ENCODE data around the gene FAM222A. TPM values are rescaled to one million over a fixed set of nuclear protein-coding genes. Genes with fewer than 3 reads are reported as not detected.

FAM222A gene
- total RNA-seq, 2 experiments from 2014 or later, result 0.76 to 1.0 TPM

DNA sequence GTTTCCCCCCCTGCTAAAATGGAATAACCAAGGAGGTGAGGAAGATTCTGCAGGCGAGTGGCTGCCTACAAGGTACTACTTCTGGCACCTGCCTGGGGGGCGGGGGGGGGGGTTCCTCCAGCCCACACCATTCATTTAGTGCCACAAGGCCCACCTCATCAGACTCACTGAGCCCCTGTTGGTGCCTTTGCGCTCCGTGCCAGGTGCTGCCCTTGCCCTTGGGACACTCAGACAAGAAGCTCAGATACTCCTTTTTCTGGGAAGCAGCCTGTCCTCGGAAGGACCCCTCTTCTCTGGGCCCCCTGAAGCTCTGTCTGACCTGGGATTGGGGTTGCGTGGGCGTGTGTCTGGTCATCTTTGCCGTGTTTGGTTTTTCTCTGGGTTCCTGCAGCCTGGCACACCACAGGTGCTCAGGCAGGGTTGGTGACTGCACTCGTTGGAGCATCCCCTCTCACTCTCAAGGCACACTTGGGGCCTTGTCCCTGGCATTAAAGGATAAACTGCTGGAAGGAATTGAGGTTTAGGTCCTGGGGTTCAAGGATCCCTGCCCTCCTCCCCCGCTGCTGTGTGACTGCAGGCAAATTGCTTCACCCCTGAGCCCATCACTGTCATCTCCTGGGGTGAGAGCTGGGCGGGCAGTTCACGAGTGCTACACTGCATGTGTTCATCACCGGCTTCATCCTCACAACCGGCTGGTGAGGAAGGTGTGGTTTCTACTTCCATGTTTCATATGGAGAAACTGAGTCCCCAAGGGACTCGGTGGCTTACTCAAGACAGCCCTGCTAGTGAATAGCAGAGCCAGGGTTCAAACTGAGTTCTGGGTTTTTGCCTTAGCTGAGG, 16.9 kb downstream of the FAM222A start:
- intact Hi-C loops (cut with micrococcal nuclease), result no loop called here
- no peak overlapping the region for H3K4me3 Mint-ChIP-seq
- no peaks in the 10 kb centered on the region for H3K9me3 Mint-ChIP-seq
- ATAC-seq (no peak), DNase-seq (no peak)
- POLR2A ChIA-PET, result no interaction called here
- H3K4me1 Mint-ChIP-seq (ENCODE audit: low read depth), result peaks cover 3% of the 10 kb centered on the region
- peaks cover 11% of the 10 kb centered on the region for H3K27me3 Mint-ChIP-seq
- TF ChIP-seq, protein P1, sequence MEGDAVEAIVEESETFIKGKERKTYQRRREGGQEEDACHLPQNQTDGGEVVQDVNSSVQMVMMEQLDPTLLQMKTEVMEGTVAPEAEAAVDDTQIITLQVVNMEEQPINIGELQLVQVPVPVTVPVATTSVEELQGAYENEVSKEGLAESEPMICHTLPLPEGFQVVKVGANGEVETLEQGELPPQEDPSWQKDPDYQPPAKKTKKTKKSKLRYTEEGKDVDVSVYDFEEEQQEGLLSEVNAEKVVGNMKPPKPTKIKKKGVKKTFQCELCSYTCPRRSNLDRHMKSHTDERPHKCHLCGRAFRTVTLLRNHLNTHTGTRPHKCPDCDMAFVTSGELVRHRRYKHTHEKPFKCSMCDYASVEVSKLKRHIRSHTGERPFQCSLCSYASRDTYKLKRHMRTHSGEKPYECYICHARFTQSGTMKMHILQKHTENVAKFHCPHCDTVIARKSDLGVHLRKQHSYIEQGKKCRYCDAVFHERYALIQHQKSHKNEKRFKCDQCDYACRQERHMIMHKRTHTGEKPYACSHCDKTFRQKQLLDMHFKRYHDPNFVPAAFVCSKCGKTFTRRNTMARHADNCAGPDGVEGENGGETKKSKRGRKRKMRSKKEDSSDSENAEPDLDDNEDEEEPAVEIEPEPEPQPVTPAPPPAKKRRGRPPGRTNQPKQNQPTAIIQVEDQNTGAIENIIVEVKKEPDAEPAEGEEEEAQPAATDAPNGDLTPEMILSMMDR (IDR thresholded peaks at IDR 0.05), result no peak
- no peak overlapping the region for H3K27ac Mint-ChIP-seq
- CTCF ChIA-PET, result no interaction called here
- H3K36me3 Mint-ChIP-seq (ENCODE audit: low read depth), result no peaks in the 10 kb centered on the region

DNA sequence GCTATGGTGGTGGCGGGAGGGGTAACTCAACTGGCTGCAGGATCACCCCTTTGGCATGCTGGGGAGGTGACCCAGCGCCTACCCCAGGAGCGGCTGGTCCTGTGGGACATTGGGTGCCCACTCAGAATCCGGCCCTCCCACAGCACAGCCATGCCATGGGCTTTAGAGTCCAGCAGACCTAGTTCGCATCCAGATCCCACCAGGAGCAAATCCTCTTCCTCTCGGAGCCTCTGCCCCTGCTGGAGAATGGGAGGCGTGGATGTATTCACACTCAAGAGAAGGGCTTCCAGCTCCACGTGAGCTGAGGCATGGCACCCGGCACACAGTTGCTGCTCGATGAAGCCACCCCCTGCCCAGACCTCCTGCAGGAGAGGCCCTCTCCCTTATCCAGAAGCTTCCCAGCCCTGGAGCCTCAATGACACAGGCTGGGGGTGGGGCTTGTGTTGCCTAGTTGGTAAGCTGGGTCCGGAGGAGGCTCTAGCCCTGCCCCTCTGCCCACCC, 17.7 kb downstream of the FAM222A start:
- intact Hi-C loops (cut with micrococcal nuclease), result no loop called here
- CTCF ChIA-PET, result no interaction called here
- TF ChIP-seq, protein P1 (IDR thresholded peaks at IDR 0.05), result no peak
- H3K9me3 Mint-ChIP-seq, result no peaks in the 10 kb centered on the region
- POLR2A ChIA-PET, result no interaction called here
- H3K36me3 Mint-ChIP-seq (ENCODE audit: low read depth), result no peaks in the 10 kb centered on the region
- peaks cover 11% of the 10 kb centered on the region for H3K27me3 Mint-ChIP-seq
- no peak overlapping the region for H3K4me3 Mint-ChIP-seq
- ATAC-seq (no peak), DNase-seq (no peak)
- peaks cover 3% of the 10 kb centered on the region for H3K4me1 Mint-ChIP-seq (ENCODE audit: low read depth)
- H3K27ac Mint-ChIP-seq, result no peak overlapping the region

DNA sequence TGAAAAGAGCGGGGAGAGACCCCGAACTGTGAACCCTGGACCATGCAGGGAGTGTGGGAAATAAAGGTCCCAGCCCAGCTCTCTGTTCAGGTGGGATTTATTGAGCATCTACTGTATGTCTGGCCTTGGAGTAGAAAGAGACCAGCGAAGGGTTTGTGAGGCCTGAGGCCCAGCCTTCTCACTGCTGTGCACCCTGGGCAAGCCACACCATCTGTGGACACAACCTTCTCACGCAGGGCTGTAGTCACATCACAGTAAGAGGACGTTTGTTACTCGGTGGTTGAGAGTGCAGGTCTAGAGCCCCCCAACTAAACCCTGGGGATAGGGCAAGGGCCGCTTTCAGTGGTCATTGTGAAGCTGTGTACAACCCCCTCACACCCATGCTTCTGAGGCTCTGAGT, 18.2 kb downstream of the FAM222A start:
- DNase-seq (no peak), ATAC-seq (no peak)
- intact Hi-C loops (cut with micrococcal nuclease), result no loop called here
- peaks cover 3% of the 10 kb centered on the region for H3K4me1 Mint-ChIP-seq (ENCODE audit: low read depth)
- TF ChIP-seq, protein P1 (IDR thresholded peaks at IDR 0.05), result no peak
- ChIA-PET POLR2A (no interaction called here), CTCF (no interaction called here)
- H3K4me3 Mint-ChIP-seq, result no peak overlapping the region
- no peaks in the 10 kb centered on the region for H3K9me3 Mint-ChIP-seq
- H3K36me3 Mint-ChIP-seq (ENCODE audit: low read depth), result no peaks in the 10 kb centered on the region
- peaks cover 11% of the 10 kb centered on the region for H3K27me3 Mint-ChIP-seq
- H3K27ac Mint-ChIP-seq, result no peak overlapping the region

GRCh38 chr12:109732321-109733305, 19.0 kb downstream of the FAM222A start:
- Mint-ChIP-seq H3K4me3 (no peak overlapping the region), H3K36me3 (ENCODE audit: low read depth) (no peaks in the 10 kb centered on the region), H3K9me3 (no peaks in the 10 kb centered on the region), H3K27ac (no peak overlapping the region), H3K27me3 (peaks cover 11% of the 10 kb centered on the region), H3K4me1 (ENCODE audit: low read depth) (peaks cover 3% of the 10 kb centered on the region)
- intact Hi-C loops (cut with micrococcal nuclease), result no loop called here
- ChIA-PET POLR2A (no interaction called here), CTCF (no interaction called here)
- TF ChIP-seq, protein P1 (IDR thresholded peaks at IDR 0.05), result no peak
- DNase-seq (no peak), ATAC-seq (no peak)

All from activated CD8-positive, alpha-beta T cell treated with anti-CD3 and anti-CD28 coated beads for 36 hours (primary cell).